K562 (cell line): ENCODE data around the gene SH3BGRL3. TPM values are rescaled to one million over a fixed set of nuclear protein-coding genes. Genes with fewer than 3 reads are reported as not detected.

Experiments
- ATF7 ChIP-seq: fragments of 450-650 bp; IDR thresholded peaks from 2 replicates; pipeline ENCODE4 v1.7.1; 2014; ENCODE audit warnings: mild to moderate bottlenecking, moderate library complexity
- DMBX1 ChIP-seq: fragments of 250-450 bp; sonication (Bioruptor Pico); IDR thresholded peaks from 2 replicates; pipeline ENCODE4 v1.8.0; 2022; ENCODE audit warnings: inconsistent platforms, mild to moderate bottlenecking, moderate library complexity, borderline replicate concordance
- GATAD2B ChIP-seq: fragments of 450-650 bp; IDR thresholded peaks from 2 replicates; pipeline ENCODE4 v1.6.1; 2017; ENCODE audit warnings: mild to moderate bottlenecking, borderline replicate concordance
- L3MBTL2 ChIP-seq: fragments of 450-650 bp; IDR thresholded peaks from 2 replicates; pipeline ENCODE4 v1.6.1; 2016; ENCODE audit warnings: mild to moderate bottlenecking, moderate library complexity
- MCM2 ChIP-seq: fragments of 450-650 bp; IDR thresholded peaks from 2 replicates; pipeline ENCODE4 v1.6.1; 2017; ENCODE audit warnings: low read depth, mild to moderate bottlenecking
- MTA3 ChIP-seq: fragments of 450-650 bp; formaldehyde crosslinking; IDR thresholded peaks from 2 replicates; pipeline ENCODE4 v1.6.1; 2017; ENCODE audit warnings: mild to moderate bottlenecking, borderline replicate concordance
- PHF8 ChIP-seq: fragments of 200-600 bp; sonication (generic); IDR thresholded peaks from 2 replicates; pipeline ENCODE4 v1.6.1; 2012; ENCODE audit warnings: mixed run types, mild to moderate bottlenecking, inconsistent platforms, low read length, moderate library complexity, borderline replicate concordance
- POLR2AphosphoS5 ChIP-seq: IDR thresholded peaks from 2 replicates; pipeline ENCODE4 v1.6.1; 2011; ENCODE audit warnings: mild to moderate bottlenecking, low read depth, low read length, moderate library complexity; ENCODE audit not compliant: control insufficient read depth, insufficient read depth
- SIN3B ChIP-seq: fragments of 450-650 bp; IDR thresholded peaks from 2 replicates; pipeline ENCODE4 v1.6.1; 2017; ENCODE audit warnings: low read depth, mild to moderate bottlenecking, moderate library complexity
- TFAM ChIP-seq: fragments of 250-450 bp; sonication (Bioruptor Pico); conservative IDR thresholded peaks from 2 replicates; pipeline ENCODE4 v1.5.0; 2021; ENCODE audit warnings: mild to moderate bottlenecking, moderate library complexity
- XRCC4 ChIP-seq: IDR thresholded peaks from one replicate; pipeline ENCODE4 v1.6.1; 2011; ENCODE audit not compliant: insufficient read depth, insufficient read length; ENCODE audit errors: extremely low read depth
- ZEB2 ChIP-seq: fragments of 450-650 bp; IDR thresholded peaks from 2 replicates; pipeline ENCODE4 v1.6.1; 2016
- ZNF134 ChIP-seq: fragments of 250-450 bp; sonication (Bioruptor Pico); conservative IDR thresholded peaks from 2 replicates; pipeline ENCODE4 v1.4.0; 2020
- ZNF184 ChIP-seq: sonication (generic); formaldehyde crosslinking; IDR thresholded peaks from 2 replicates; pipeline ENCODE4 v1.5.0; 2020; ENCODE audit warnings: missing genetic modification reagents
- polyA plus RNA-seq, 8 experiments: library from polyadenylated mRNA; depleted of rRNA in 4 of 8; stranded (reverse) in 5 of 8; unstranded in 3 of 8; fragments of >200 nt; fragmentation: Nextera tagmentation in 2 of 8; fragmentation: Illumina TruSeq in 1 of 8; extraction: Ambion mirVana in 2 of 8; extraction: Trizol in 1 of 8; gene quantifications; 2 replicates each; pipeline versions ENCODE4 v1.2.1 to v1.2.3, GENCODE V29; 2011 to 2014; ENCODE audit warnings: inconsistent platforms in 1 of 8, missing spikeins in 1 of 8
- total RNA-seq, 7 experiments: library from RNA; depleted of rRNA in 6 of 7; stranded (reverse); fragments of >200 nt in 6 of 7; fragmentation: Illumina TruSeq in 2 of 7; extraction: Trizol in 2 of 7; gene quantifications; 2 replicates each; pipeline versions ENCODE4 v1.2.1 to v1.2.3, GENCODE V29; 2011 to 2021; ENCODE audit warnings: low replicate concordance in 1 of 7
- TF ChIP-seq, protein P1 (sequence below): sonication (generic); formaldehyde crosslinking; IDR thresholded peaks from 2 replicates; pipeline ENCODE4 v1.8.0; 2022; ENCODE audit warnings: mild to moderate bottlenecking, missing genetic modification reagents
- TF ChIP-seq, protein P2 (sequence below): sonication (generic); formaldehyde crosslinking; IDR thresholded peaks from 2 replicates; pipeline ENCODE4 v1.8.0; 2022; ENCODE audit warnings: mild to moderate bottlenecking, missing genetic modification reagents
- TF ChIP-seq, protein P3 (sequence below): sonication (generic); formaldehyde crosslinking; IDR thresholded peaks from 2 replicates; pipeline ENCODE4 v1.8.0; 2022; ENCODE audit warnings: missing genetic modification reagents, mild to moderate bottlenecking, borderline replicate concordance
- TF ChIP-seq, protein P4 (sequence below): fragments of 250-450 bp; sonication (Bioruptor Pico); IDR thresholded peaks from 2 replicates; pipeline ENCODE4 v1.4.0; 2020; ENCODE audit warnings: borderline replicate concordance

Gene SH3BGRL3
- total and polyA plus RNA-seq, 9 of the 15 experiments (the other 6 are each of a cell fraction or from before 2014, with no cell fraction given), result 30.3 to 140 (median 54.2) TPM

DNA sequence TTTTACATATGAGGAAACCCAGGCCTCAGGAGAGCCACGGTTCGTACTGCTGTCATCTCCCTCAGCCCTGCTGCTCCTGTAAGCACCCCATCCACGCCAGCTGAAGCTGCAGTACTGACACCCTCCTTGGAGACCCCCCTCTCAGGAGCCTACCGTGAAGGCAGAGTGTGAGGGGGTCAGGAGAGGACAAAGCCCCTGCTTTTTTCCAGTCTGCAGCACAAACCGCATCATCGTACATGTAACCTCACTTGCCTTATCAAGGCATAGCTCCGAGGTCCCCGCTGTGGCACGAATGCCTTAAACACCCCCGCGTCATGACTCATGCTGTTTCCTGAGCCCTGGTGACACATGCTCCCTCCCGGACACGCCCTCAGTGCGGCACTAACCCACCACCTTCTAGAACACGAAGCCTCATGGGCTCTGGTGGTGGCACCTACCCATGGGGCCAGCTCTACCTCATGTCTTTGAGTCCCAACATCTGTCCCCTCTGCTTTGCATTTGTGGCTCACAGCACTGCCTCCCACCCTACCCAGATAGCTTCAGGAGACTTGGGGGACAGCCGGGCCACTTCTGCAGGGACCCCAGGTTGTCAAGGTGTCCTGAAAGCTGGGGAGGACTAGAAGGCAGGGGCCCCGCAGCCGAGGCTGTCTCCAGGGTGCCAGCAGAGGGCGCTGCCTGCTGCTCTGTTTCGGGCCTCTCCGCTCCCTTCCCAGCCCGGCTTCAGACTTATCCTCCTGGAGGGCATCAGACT lies 4.9 kb downstream of the SH3BGRL3 start (continued):
- TF ChIP-seq, protein P1, sequence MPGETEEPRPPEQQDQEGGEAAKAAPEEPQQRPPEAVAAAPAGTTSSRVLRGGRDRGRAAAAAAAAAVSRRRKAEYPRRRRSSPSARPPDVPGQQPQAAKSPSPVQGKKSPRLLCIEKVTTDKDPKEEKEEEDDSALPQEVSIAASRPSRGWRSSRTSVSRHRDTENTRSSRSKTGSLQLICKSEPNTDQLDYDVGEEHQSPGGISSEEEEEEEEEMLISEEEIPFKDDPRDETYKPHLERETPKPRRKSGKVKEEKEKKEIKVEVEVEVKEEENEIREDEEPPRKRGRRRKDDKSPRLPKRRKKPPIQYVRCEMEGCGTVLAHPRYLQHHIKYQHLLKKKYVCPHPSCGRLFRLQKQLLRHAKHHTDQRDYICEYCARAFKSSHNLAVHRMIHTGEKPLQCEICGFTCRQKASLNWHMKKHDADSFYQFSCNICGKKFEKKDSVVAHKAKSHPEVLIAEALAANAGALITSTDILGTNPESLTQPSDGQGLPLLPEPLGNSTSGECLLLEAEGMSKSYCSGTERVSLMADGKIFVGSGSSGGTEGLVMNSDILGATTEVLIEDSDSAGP (CRISPR knock-in tag), result peak; percentile 68; the same call in 1 of the 2 replicates
- TF ChIP-seq L3MBTL2, result peak; percentile 100
- peak; percentile 95 for TF ChIP-seq MTA3
- TF ChIP-seq MCM2, result no peak
- TF ChIP-seq, protein P2, sequence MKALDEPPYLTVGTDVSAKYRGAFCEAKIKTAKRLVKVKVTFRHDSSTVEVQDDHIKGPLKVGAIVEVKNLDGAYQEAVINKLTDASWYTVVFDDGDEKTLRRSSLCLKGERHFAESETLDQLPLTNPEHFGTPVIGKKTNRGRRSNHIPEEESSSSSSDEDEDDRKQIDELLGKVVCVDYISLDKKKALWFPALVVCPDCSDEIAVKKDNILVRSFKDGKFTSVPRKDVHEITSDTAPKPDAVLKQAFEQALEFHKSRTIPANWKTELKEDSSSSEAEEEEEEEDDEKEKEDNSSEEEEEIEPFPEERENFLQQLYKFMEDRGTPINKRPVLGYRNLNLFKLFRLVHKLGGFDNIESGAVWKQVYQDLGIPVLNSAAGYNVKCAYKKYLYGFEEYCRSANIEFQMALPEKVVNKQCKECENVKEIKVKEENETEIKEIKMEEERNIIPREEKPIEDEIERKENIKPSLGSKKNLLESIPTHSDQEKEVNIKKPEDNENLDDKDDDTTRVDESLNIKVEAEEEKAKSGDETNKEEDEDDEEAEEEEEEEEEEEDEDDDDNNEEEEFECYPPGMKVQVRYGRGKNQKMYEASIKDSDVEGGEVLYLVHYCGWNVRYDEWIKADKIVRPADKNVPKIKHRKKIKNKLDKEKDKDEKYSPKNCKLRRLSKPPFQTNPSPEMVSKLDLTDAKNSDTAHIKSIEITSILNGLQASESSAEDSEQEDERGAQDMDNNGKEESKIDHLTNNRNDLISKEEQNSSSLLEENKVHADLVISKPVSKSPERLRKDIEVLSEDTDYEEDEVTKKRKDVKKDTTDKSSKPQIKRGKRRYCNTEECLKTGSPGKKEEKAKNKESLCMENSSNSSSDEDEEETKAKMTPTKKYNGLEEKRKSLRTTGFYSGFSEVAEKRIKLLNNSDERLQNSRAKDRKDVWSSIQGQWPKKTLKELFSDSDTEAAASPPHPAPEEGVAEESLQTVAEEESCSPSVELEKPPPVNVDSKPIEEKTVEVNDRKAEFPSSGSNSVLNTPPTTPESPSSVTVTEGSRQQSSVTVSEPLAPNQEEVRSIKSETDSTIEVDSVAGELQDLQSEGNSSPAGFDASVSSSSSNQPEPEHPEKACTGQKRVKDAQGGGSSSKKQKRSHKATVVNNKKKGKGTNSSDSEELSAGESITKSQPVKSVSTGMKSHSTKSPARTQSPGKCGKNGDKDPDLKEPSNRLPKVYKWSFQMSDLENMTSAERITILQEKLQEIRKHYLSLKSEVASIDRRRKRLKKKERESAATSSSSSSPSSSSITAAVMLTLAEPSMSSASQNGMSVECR, result peak; percentile 86
- TF ChIP-seq GATAD2B, result peak; percentile 67; the same call in 1 of the 2 replicates
- TF ChIP-seq, protein P3, sequence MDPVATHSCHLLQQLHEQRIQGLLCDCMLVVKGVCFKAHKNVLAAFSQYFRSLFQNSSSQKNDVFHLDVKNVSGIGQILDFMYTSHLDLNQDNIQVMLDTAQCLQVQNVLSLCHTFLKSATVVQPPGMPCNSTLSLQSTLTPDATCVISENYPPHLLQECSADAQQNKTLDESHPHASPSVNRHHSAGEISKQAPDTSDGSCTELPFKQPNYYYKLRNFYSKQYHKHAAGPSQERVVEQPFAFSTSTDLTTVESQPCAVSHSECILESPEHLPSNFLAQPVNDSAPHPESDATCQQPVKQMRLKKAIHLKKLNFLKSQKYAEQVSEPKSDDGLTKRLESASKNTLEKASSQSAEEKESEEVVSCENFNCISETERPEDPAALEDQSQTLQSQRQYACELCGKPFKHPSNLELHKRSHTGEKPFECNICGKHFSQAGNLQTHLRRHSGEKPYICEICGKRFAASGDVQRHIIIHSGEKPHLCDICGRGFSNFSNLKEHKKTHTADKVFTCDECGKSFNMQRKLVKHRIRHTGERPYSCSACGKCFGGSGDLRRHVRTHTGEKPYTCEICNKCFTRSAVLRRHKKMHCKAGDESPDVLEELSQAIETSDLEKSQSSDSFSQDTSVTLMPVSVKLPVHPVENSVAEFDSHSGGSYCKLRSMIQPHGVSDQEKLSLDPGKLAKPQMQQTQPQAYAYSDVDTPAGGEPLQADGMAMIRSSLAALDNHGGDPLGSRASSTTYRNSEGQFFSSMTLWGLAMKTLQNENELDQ (CRISPR knock-in tag), result no peak
- TF ChIP-seq ZNF184 (CRISPR knock-in tag), result no peak
- TF ChIP-seq, protein P4, sequence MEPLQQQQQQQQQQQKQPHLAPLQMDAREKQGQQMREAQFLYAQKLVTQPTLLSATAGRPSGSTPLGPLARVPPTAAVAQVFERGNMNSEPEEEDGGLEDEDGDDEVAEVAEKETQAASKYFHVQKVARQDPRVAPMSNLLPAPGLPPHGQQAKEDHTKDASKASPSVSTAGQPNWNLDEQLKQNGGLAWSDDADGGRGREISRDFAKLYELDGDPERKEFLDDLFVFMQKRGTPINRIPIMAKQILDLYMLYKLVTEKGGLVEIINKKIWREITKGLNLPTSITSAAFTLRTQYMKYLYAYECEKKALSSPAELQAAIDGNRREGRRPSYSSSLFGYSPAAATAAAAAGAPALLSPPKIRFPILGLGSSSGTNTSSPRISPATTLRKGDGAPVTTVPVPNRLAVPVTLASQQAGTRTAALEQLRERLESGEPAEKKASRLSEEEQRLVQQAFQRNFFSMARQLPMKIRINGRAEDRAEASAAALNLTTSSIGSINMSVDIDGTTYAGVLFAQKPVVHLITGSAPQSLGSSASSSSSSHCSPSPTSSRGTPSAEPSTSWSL, result no peak; the same call in 1 of the 2 replicates
- TF ChIP-seq ATF7, result peak; percentile 93
- no peak for TF ChIP-seq XRCC4
- TF ChIP-seq ZEB2, result peak; percentile 81
- peak; percentile 37; the same call in 1 of the 2 replicates for TF ChIP-seq POLR2AphosphoS5
- no peak for TF ChIP-seq TFAM (CRISPR knock-in tag)
- TF ChIP-seq DMBX1 (CRISPR knock-in tag), result peak; percentile 75; the same call in 1 of the 2 replicates
- no peak for TF ChIP-seq PHF8
- peak; percentile 57; the same call in 1 of the 2 replicates for TF ChIP-seq SIN3B
- TF ChIP-seq ZNF134 (CRISPR knock-in tag), result 0 out of 2 replicates have a peak, but pooled peaks have one; percentile 2
